Spleen (tissue), 11 donors: ENCODE results near the gene CDC123. TPM values are rescaled to one million over a fixed set of nuclear protein-coding genes. Genes with fewer than 3 reads are reported as not detected.
A peak's percentile ranks its signal among the peaks of the same experiment; 100 is the strongest.

ENCODE experiments used
- DNase-seq: peaks from one replicate; pipeline ENCODE4 v3.0.0-alpha.2; 2020
- H3K27ac ChIP-seq, 8 donors: fragments of 200-600 bp; sonication (generic) in 7 of 8; 1 replicate in 4 of 8; 2 replicates in 4 of 8; pipeline versions ENCODE4 v1.5.0 to v1.8.0; 2016 to 2021; ENCODE audit warnings: inconsistent platforms in 4 of 8, mild to moderate bottlenecking in 4 of 8, moderate library complexity in 1 of 8
- H3K27me3 ChIP-seq, 7 donors: fragments of 200-600 bp; sonication (generic) in 6 of 7; replicated peaks in 1 of 7; 1 replicate in 4 of 7; 2 replicates in 3 of 7; pipeline versions ENCODE4 v1.5.0 to v1.8.0; 2016 to 2021; ENCODE audit warnings: inconsistent platforms in 3 of 7, mild to moderate bottlenecking in 1 of 7
- H3K36me3 ChIP-seq, 6 donors: fragments of 200-600 bp; sonication (generic) in 5 of 6; 1 replicate in 4 of 6; 2 replicates in 2 of 6; pipeline versions ENCODE4 v1.5.0 to v1.8.0; 2016 to 2021; ENCODE audit warnings: inconsistent platforms in 2 of 6
- H3K4me1 ChIP-seq, 6 donors: fragments of 200-600 bp; sonication (generic) in 5 of 6; 1 replicate in 3 of 6; 2 replicates in 3 of 6; pipeline versions ENCODE4 v1.5.0 to v1.8.0; 2016 to 2021; ENCODE audit warnings: inconsistent platforms in 3 of 6
- H3K4me3 ChIP-seq, 8 donors: fragments of 200-600 bp; sonication (generic) in 7 of 8; 1 replicate in 4 of 8; 2 replicates in 4 of 8; pipeline versions ENCODE4 v1.5.0 to v1.8.0; 2016 to 2021; ENCODE audit warnings: inconsistent platforms in 4 of 8, mild to moderate bottlenecking in 4 of 8, moderate library complexity in 2 of 8
- H3K9me3 ChIP-seq, 8 donors: fragments of 200-600 bp; sonication (generic) in 7 of 8; 1 replicate in 4 of 8; 2 replicates in 4 of 8; pipeline versions ENCODE4 v1.5.0 to v1.8.0; 2016 to 2021; ENCODE audit warnings: inconsistent platforms in 4 of 8
- CTCF ChIP-seq, 11 experiments: fragments of 200-600 bp in 7 of 11; fragments of 450-650 bp in 4 of 11; sonication (generic) in 4 of 11; IDR thresholded peaks in 8 of 11; conservative IDR thresholded peaks in 3 of 11; 1 replicate in 7 of 11; 2 replicates in 4 of 11; pipeline versions ENCODE4 v1.4.0 to v1.8.0; 2016 to 2021; ENCODE audit warnings: antibody characterized with exemption in 11 of 11, inconsistent platforms in 4 of 11, mild to moderate bottlenecking in 1 of 11
- POLR2A ChIP-seq, 3 donors: fragments of 450-650 bp; IDR thresholded peaks; one replicate each; pipeline ENCODE4 v1.5.1; 2017; ENCODE audit warnings: antibody characterized with exemption in 3 of 3, mild to moderate bottlenecking in 1 of 3
- POLR2AphosphoS5 ChIP-seq, 3 donors: sonication (generic); formaldehyde crosslinking; IDR thresholded peaks; one replicate each; pipeline ENCODE4 v1.5.1; 2017; ENCODE audit warnings: antibody characterized with exemption in 3 of 3
- WGBS, 5 donors: extraction: QIAGEN DNeasy Blood & Tissue Kit in 3 of 5; methylation state at CpG; one replicate each; pipeline versions ENCODE4 v1.1.5 to v1.1.7; 2013 to 2018; 5-methylcytosine and 5-hydroxymethylcytosine counted together
- intact Hi-C: fragments of 100-400 bp; cut with DNase I; formaldehyde crosslinking; loops from one replicate; pipeline ENCODE4 v1.15.0; 2023; ENCODE audit warnings: low total_unique reads
- polyA plus RNA-seq, 3 donors: library from polyadenylated mRNA; stranded (reverse); fragments of 200-250 nt; gene quantifications; one replicate each; pipeline ENCODE4 v1.2.1, GENCODE V29; 2013
- total RNA-seq, 7 donors: library from RNA; depleted of rRNA in 3 of 7; stranded (reverse); fragments of >200 nt in 3 of 7; fragmentation: NEBNext Ultra II Directional in 4 of 7; extraction: Animal tissue kit (Norgen Biotek cat#: 25700) in 4 of 7; gene quantifications; one replicate each; pipeline versions ENCODE4 v1.1.0 to v1.2.1, GENCODE V29; 2016 to 2021
- donor health status: healthy with polysubstance abuse.
- donor health status: DM: no; HTN: no; CAD: no; lungs with moderate emphysema.
- donor health status: DM: no; HTN: no; CAD: no.
- donor health status: Bipolar disorder and iron deficiency.
- donor health status: healthy.
- donor health status: DM: no; HTN: no; CAD: no.
- donor health status: DM: yes; HTN: yes; CAD: no.

Gene CDC123
- total and polyA plus RNA-seq, 10 donors, result 38.8 to 93.8 (median 59.9) TPM

GRCh38 chr10:12208460-12208859, 12.5 kb downstream of the CDC123 start:
- no peak for DNase-seq
- WGBS, 5 donors, result 93 to 99% (median 95%) methylated on average over 5 of the region's 5 CpGs
- TF ChIP-seq CTCF (IDR thresholded peaks at IDR 0.05 in 8 of 11, conservative IDR thresholded peaks at IDR 0.05 in 3 of 11) (no peak), POLR2A (IDR thresholded peaks at IDR 0.05) (no peak), POLR2AphosphoS5 (IDR thresholded peaks at IDR 0.05) (no peak)
- Histone ChIP-seq H3K4me3 (no peak overlapping the region), H3K36me3 (peaks cover 5 to 100% (median 44%) of the 10 kb centered on the region in 6 donors), H3K9me3 (no peaks in the 10 kb centered on the region), H3K27ac (no peak overlapping the region), H3K27me3 (no peaks in the 10 kb centered on the region), H3K4me1 (peaks cover 0 to 10% (median 0%) of the 10 kb centered on the region in 6 donors)
- intact Hi-C loops, result no loop called here

GRCh38 chr10:12212454-12212853, 16.5 kb downstream of the CDC123 start:
- Histone ChIP-seq H3K4me3 (no peak overlapping the region), H3K27ac (no peak overlapping the region), H3K4me1 (peaks cover 3 to 36% (median 19%) of the 10 kb centered on the region in 6 donors), H3K36me3 (peaks cover 5 to 85% (median 47%) of the 10 kb centered on the region in 6 donors), H3K9me3 (no peaks in the 10 kb centered on the region), H3K27me3 (no peaks in the 10 kb centered on the region)
- 74 to 93% (median 86%) methylated on average over 3 of the region's 3 CpGs for WGBS, 5 donors
- DNase-seq, result no peak
- intact Hi-C loops, result no loop called here
- no peak for TF ChIP-seq POLR2AphosphoS5 (IDR thresholded peaks at IDR 0.05)
- TF ChIP-seq POLR2A (IDR thresholded peaks at IDR 0.05), result no peak
- no peak for TF ChIP-seq CTCF (IDR thresholded peaks at IDR 0.05 in 8 of 11, conservative IDR thresholded peaks at IDR 0.05 in 3 of 11)

- H3K36me3 ChIP-seq, result peaks cover 5 to 85% (median 54%) of the 10 kb centered on the region in 6 donors
- H3K4me3 ChIP-seq, result no peak overlapping the region
- H3K4me1 ChIP-seq, result peaks cover 3 to 31% (median 19%) of the 10 kb centered on the region in 6 donors
- peak overlapping the region in 2 of 8 donors; percentile 72 to 73 for H3K27ac ChIP-seq
- intact Hi-C loops, result no loop called here
- H3K27me3 ChIP-seq, result no peaks in the 10 kb centered on the region
- WGBS, 5 donors, result 73 to 89% (median 86%) methylated on average over 3 of the region's 3 CpGs
- H3K9me3 ChIP-seq, result no peaks in the 10 kb centered on the region
- no peak for DNase-seq
- TF ChIP-seq CTCF (IDR thresholded peaks at IDR 0.05 in 8 of 11, conservative IDR thresholded peaks at IDR 0.05 in 3 of 11) (no peak), POLR2AphosphoS5 (IDR thresholded peaks at IDR 0.05) (no peak), POLR2A (IDR thresholded peaks at IDR 0.05) (no peak)
These were observed 17.6 kb downstream of the CDC123 start for GRCh38 chr10:12213621-12214020.

- 63 to 80% (median 66%) methylated on average over 4 of the region's 4 CpGs for WGBS, 5 donors
- DNase-seq, result no peak
- Histone ChIP-seq H3K27me3 (no peaks in the 10 kb centered on the region), H3K27ac (peak overlapping the region in 6 of 8 donors; percentile 16 to 73 (median 60)), H3K4me3 (no peak overlapping the region), H3K9me3 (no peaks in the 10 kb centered on the region), H3K4me1 (peaks cover 3 to 35% (median 19%) of the 10 kb centered on the region in 6 donors), H3K36me3 (peaks cover 5 to 85% (median 59%) of the 10 kb centered on the region in 6 donors)
- TF ChIP-seq CTCF (IDR thresholded peaks at IDR 0.05 in 8 of 11, conservative IDR thresholded peaks at IDR 0.05 in 3 of 11) (no peak), POLR2AphosphoS5 (IDR thresholded peaks at IDR 0.05) (no peak), POLR2A (IDR thresholded peaks at IDR 0.05) (no peak)
- intact Hi-C loops, result no loop called here
These were observed 18.1 kb downstream of the CDC123 start for GRCh38 chr10:12214093-12214492.
